Esophagus muscularis mucosa (tissue), 4 donors: ENCODE measurements around the gene WTIP. TPM values are rescaled to one million over a fixed set of nuclear protein-coding genes. Genes with fewer than 3 reads are reported as not detected.
A peak's percentile ranks its signal among the peaks of the same experiment; 100 is the strongest.
"Not testable (repeated sequence)": the region's sequence is repeated elsewhere in the genome, so short reads cannot be mapped to it uniquely, and the experiment has no call there.

Experiments used
- DNase-seq: peaks from one replicate; pipeline ENCODE4 v3.0.0-alpha.2; 2017; ENCODE audit errors: extremely low spot score
- H3K27ac ChIP-seq, 4 donors: fragments of 200-600 bp; sonication (generic); replicated peaks in 1 of 4; 1 replicate in 3 of 4; 2 replicates in 1 of 4; pipeline ENCODE4 v1.5.1; 2016 to 2019; ENCODE audit warnings: mild to moderate bottlenecking in 1 of 4
- H3K27me3 ChIP-seq, 4 donors: fragments of 200-600 bp; sonication (generic); one replicate each; pipeline versions ENCODE4 v1.5.1 to v1.6.0; 2016 to 2019
- H3K36me3 ChIP-seq, 4 donors: fragments of 200-600 bp; sonication (generic); one replicate each; pipeline ENCODE4 v1.5.1; 2016 to 2019
- H3K4me1 ChIP-seq, 4 donors: fragments of 200-600 bp; sonication (generic); one replicate each; pipeline ENCODE4 v1.5.1; 2016 to 2019
- H3K4me3 ChIP-seq, 4 donors: fragments of 200-600 bp; sonication (generic); 1 replicate in 2 of 4; 2 replicates in 2 of 4; pipeline ENCODE4 v1.5.1; 2016 to 2019; ENCODE audit warnings: mild to moderate bottlenecking in 4 of 4, moderate library complexity in 1 of 4
- H3K9me3 ChIP-seq, 4 donors: fragments of 200-600 bp; sonication (generic); 1 replicate in 3 of 4; 2 replicates in 1 of 4; pipeline ENCODE4 v1.5.1; 2016 to 2019
- EP300 ChIP-seq: sonication (generic); formaldehyde crosslinking; IDR thresholded peaks from one replicate; pipeline ENCODE4 v1.6.1; 2017; ENCODE audit warnings: antibody characterized with exemption
- POLR2A ChIP-seq: fragments of 450-650 bp; IDR thresholded peaks from one replicate; pipeline ENCODE4 v1.6.1; 2017; ENCODE audit warnings: antibody characterized with exemption, moderate library complexity, mild to moderate bottlenecking, low read depth
- POLR2AphosphoS5 ChIP-seq, 2 donors: sonication (generic); formaldehyde crosslinking; IDR thresholded peaks; one replicate each; pipeline ENCODE4 v1.6.1; 2017; ENCODE audit warnings: antibody characterized with exemption in 2 of 2
- WGBS: methylation state at CpG from one replicate; pipeline ENCODE4 v1.1.5; 2018; 5-methylcytosine and 5-hydroxymethylcytosine counted together
- intact Hi-C: fragments of 100-400 bp; cut with DNase I; formaldehyde crosslinking; loops from one replicate; pipeline ENCODE4 v1.15.1; 2023
- total RNA-seq, 4 donors: library from RNA; depleted of rRNA; stranded (reverse); fragments of >200 nt; gene quantifications; one replicate each; pipeline versions ENCODE4 v1.1.0 to v1.2.1, GENCODE V29; 2016
- TF ChIP-seq, protein P1 (sequence below), 3 experiments: fragments of 200-600 bp in 2 of 3; fragments of 450-650 bp in 1 of 3; sonication (generic) in 2 of 3; IDR thresholded peaks; one replicate each; pipeline ENCODE4 v1.5.1; 2017 to 2019; ENCODE audit warnings: antibody characterized with exemption in 3 of 3, mild to moderate bottlenecking in 2 of 3, moderate library complexity in 1 of 3

Gene WTIP
- total RNA-seq, 4 donors from 2014 or later, result 19.1 to 68.0 (median 43.4) TPM

DNA sequence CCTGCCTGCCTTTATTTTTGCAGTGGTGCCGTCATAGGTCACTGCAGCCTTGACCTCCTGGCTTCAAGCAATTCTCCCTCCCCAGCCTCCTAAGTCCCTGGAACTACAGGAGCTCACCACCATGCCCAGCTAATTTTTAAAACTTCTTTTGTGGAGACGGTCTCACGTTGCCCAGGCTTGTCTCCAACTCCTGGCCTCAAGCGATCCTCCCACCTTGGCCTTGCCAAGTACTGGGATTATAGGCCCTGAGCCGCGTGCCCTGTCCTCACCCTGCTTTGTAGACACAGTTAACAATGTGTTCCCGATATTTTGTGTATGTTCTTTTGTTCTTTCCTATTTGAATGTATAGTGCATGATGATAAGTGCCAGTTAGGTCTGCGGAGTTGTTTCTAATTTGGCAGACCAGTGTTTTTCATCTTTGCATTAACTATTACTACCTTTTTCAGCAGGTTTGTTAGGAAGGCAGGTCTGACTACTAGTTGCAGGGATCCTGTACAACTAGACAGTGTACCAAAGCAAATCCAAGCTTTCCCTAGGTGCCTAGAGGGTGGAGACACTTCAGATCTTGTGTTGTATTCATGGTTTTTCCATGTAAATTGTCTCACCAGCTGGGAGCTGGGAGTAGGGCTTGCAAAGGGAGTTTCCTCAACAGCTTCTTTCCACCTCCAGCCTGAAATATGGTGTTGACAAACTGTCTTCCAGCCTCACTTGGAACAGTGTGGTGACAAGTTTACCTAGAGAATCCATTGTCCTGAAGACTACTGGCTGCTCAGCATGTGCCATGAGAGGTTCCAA lies 9.5 kb upstream of the WTIP start:
- no peak overlapping the region for H3K4me3 ChIP-seq
- H3K4me1 ChIP-seq, result peaks cover 4 to 18% (median 7%) of the 10 kb centered on the region in 4 donors
- H3K27ac ChIP-seq, result no peak overlapping the region
- 80% methylated on average over 8 of the region's 8 CpGs for WGBS
- TF ChIP-seq POLR2AphosphoS5 (IDR thresholded peaks at IDR 0.05), result no peak
- TF ChIP-seq, protein P1, sequence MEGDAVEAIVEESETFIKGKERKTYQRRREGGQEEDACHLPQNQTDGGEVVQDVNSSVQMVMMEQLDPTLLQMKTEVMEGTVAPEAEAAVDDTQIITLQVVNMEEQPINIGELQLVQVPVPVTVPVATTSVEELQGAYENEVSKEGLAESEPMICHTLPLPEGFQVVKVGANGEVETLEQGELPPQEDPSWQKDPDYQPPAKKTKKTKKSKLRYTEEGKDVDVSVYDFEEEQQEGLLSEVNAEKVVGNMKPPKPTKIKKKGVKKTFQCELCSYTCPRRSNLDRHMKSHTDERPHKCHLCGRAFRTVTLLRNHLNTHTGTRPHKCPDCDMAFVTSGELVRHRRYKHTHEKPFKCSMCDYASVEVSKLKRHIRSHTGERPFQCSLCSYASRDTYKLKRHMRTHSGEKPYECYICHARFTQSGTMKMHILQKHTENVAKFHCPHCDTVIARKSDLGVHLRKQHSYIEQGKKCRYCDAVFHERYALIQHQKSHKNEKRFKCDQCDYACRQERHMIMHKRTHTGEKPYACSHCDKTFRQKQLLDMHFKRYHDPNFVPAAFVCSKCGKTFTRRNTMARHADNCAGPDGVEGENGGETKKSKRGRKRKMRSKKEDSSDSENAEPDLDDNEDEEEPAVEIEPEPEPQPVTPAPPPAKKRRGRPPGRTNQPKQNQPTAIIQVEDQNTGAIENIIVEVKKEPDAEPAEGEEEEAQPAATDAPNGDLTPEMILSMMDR (IDR thresholded peaks at IDR 0.05), result no peak
- no peak for TF ChIP-seq POLR2A
- H3K9me3 ChIP-seq, result no peaks in the 10 kb centered on the region
- no peaks in the 10 kb centered on the region for H3K27me3 ChIP-seq
- H3K36me3 ChIP-seq, result peaks cover 20 to 67% (median 57%) of the 10 kb centered on the region in 4 donors
- intact Hi-C loops, result no loop called here
- no peak for DNase-seq

DNA sequence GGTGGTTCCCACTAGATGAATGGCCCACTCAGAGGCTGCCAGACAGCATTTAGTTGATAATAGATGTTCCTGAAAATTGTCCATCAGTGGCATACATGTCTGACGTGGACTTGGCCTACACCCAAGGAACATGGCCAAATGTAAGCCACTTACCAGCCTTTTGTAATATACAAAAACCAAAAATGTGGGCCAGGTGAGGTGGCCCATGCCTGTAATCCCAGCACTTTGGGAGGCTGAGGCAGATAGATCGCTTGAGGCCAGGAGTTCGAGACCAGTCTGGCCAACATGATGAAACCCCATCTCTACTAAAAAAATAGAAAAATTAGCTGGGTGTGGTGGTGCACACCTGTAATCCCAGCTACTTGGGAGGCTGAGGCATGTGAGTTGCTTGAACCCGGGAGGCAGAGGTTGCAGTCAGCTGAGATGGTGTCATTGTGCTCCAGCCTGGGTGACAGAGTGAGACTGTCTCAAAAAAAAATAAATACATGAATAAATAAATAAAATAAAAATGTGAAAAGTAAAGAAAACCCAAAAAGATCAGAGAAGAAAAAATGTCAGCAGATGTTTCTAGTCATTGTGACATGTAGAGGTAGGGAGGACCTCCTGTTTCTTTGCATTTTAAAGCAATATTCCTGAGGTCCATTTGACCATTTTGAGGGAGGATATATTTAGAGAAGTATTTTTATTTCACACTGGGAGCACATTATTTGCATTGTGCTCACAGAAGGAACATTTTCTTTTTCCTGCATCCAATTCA lies 7.1 kb upstream of the WTIP start:
- Histone ChIP-seq H3K4me3 (no peak overlapping the region), H3K9me3 (no peaks in the 10 kb centered on the region), H3K4me1 (peaks cover 4 to 18% (median 5%) of the 10 kb centered on the region in 4 donors), H3K27me3 (no peaks in the 10 kb centered on the region), H3K27ac (no peak overlapping the region), H3K36me3 (peaks cover 15 to 45% (median 36%) of the 10 kb centered on the region in 4 donors)
- TF ChIP-seq EP300 (no peak), POLR2AphosphoS5 (IDR thresholded peaks at IDR 0.05) (no peak), POLR2A (no peak)
- TF ChIP-seq, protein P1 (IDR thresholded peaks at IDR 0.05), result no peak
- DNase-seq, result no peak
- intact Hi-C loops, result no loop called here
- WGBS, result 75% methylated on average over 4 of the region's 4 CpGs

GRCh38 chr19:34475026-34475974 lies 6.3 kb upstream of the WTIP start:
- peaks cover 4 to 18% (median 5%) of the 10 kb centered on the region in 4 donors for H3K4me1 ChIP-seq
- no peak for DNase-seq
- peak overlapping the region in 3 of 4 donors; percentile 30 to 58 (median 43) for H3K27ac ChIP-seq
- no peaks in the 10 kb centered on the region for H3K27me3 ChIP-seq
- H3K4me3 ChIP-seq, result no peak overlapping the region
- H3K36me3 ChIP-seq, result peaks cover 9 to 36% (median 29%) of the 10 kb centered on the region in 4 donors
- 49% methylated on average over 9 of the region's 9 CpGs for WGBS
- no peak for TF ChIP-seq POLR2A
- TF ChIP-seq POLR2AphosphoS5 (IDR thresholded peaks at IDR 0.05), result peak in 1 of 2 donors; percentile 20
- TF ChIP-seq EP300, result no peak
- intact Hi-C loops, result no loop called here
- H3K9me3 ChIP-seq, result no peaks in the 10 kb centered on the region

- Histone ChIP-seq H3K27ac (no peak overlapping the region), H3K36me3 (peaks cover 9 to 28% (median 23%) of the 10 kb centered on the region in 4 donors), H3K4me3 (no peak overlapping the region), H3K9me3 (no peaks in the 10 kb centered on the region), H3K4me1 (peaks cover 7 to 23% (median 10%) of the 10 kb centered on the region in 4 donors), H3K27me3 (no peaks in the 10 kb centered on the region)
- peak; percentile 78 for DNase-seq
- intact Hi-C loops, result no loop called here
- 99% methylated on average over 5 of the region's 5 CpGs for WGBS
- TF ChIP-seq EP300 (no peak), POLR2AphosphoS5 (IDR thresholded peaks at IDR 0.05) (no peak), POLR2A (no peak)
- TF ChIP-seq, protein P1 (IDR thresholded peaks at IDR 0.05), result no peak
Observed at GRCh38 chr19:34475975-34476594, 5.5 kb upstream of the WTIP start.

DNA sequence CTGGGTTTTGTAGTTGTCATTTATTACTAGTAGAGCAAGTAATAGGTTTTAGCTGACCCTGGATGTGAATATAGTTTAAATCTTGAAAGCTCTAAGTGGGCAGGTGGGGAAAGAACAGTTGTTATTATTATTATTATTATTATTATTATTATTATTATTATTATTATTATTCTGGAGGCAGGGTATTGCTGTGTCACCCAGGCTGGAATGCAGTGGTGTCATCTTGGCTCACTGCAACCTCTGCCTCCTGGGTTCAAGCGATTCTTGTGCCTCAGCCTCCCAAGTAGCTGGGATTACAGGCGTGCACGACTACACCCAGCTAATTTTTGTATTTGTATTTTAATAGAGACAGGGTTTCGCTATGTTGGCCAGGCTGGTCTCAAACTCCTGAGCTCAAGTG lies 3.1 kb upstream of the WTIP start:
- DNase-seq, H3K27ac ChIP-seq, intact Hi-C loops, H3K9me3 ChIP-seq, H3K4me3 ChIP-seq, H3K36me3 ChIP-seq, H3K27me3 ChIP-seq: not testable (repeated sequence)
- H3K4me1 ChIP-seq, result peaks cover 15 to 37% (median 24%) of the 10 kb centered on the region in 4 donors
- 92% methylated on average over 4 of the region's 4 CpGs for WGBS
